ENCODE data around the gene ANAPC10.
"Not testable (repeated sequence)": the region's sequence is repeated elsewhere in the genome, so short reads cannot be mapped to it uniquely, and the experiment has no call there.

Gene ANAPC10

DNA sequence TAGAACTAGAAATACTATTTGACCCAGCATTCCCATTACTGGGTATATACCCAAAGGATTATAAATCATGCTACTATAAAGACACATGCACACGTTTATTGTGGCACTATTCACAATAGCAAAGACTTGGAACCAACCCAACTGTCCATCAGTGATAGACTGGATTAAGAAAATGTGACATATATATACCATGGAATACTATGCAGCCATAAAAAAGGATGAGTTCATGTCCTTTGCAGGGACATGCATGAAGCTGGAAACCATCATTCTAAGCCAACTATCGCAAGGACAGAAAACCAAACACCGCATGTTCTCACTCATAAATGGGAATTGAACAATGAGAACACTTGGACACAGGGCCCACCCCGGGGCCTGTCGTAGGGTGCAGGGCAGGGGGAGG lies 97.3 kb downstream of the ANAPC10 start:
- DNase-seq, result not testable (repeated sequence)

DNA sequence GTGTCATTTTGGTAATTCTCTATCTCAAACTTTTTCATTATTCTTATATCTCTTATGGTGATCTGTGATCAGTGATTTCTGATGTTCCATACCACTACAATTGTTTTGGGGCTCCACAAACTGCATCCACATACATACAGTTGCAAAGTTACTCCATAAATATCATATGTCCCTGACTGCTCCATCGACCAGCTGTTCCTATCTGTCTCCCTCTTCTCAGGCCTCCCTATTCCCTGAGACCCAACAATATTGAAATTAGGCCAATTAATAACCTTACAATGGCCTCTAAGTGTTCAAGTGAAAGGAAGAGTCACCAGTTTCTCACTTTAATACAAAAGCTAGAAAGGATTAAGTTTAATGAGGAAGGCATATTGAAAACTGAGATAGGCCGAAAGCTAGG lies 108.7 kb downstream of the ANAPC10 start:
- DNase-seq, result no peak

DNA sequence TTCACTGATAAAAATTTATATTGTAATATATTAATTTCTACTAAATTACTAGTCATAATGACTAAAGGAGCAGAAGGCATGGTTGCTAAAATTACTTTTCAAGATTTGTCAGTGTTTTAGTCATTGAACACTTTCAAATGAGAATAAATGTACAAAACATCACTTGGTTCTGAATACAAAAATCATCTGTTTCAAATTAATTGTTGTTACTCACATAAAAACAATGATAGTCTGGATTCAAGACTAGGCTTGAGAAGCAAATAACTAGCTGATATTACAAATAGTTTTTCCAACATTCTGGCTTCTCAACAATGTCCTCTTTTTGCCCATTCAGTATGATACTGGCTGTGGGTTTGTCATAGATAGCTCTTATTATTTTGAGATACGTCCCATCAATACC lies 112.5 kb downstream of the ANAPC10 start:
- no peak for DNase-seq

DNA sequence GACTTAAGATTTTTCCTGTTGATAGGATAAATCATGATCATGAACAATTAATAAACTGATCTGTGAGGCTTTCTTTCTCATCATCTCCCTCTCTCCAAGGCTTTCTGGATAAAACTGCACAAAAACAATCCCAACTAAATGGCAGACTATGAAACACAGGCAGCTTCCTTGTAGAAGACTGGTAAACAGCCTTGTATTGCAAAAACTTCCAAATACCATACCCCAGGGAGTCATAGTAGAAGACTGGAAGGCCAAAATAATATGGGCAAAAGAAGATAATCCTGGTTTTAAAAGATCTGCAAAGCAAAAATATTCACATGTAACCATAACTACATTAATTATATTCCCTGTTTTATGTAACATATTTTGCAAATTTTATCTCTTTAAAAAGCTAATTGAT lies 113.0 kb downstream of the ANAPC10 start:
- DNase-seq, result no peak

DNA sequence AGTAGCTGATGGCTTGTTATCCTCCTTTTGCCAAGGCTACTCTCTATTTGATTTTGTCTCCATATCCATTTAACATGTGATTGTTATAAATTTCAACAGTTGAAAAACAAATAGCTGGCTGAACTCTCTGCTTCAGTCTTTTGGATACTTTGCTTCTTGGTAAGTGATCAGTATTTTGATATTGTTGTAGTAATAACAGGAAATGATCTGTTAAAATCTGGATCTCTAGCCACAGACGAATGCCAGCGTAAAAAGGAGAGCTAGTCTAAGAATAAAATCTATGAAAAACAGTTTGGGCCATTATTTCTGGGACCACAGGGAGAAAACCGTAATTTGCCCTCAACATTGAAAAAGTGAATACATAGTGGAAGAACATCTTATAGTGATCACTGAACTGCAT lies 113.8 kb downstream of the ANAPC10 start:
- DNase-seq, result no peak

DNA sequence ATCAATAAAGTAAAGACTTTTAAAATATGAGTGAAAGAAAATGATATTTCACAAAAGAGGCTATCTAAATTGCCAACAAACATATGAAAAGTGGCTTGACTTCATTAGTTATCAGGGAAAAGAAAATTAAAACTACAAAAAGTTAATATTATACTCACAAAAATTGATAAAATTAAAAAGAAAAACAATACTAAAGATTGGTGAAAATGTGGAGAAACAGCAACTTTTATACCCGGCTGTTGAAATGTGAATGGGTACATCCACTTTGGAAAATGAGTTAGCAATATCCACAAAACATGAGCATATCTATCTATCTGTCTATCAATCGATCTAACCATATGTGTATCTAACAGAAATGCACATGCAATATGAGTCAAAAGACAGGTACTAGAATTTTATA lies 122.3 kb downstream of the ANAPC10 start:
- DNase-seq, result no peak

DNA sequence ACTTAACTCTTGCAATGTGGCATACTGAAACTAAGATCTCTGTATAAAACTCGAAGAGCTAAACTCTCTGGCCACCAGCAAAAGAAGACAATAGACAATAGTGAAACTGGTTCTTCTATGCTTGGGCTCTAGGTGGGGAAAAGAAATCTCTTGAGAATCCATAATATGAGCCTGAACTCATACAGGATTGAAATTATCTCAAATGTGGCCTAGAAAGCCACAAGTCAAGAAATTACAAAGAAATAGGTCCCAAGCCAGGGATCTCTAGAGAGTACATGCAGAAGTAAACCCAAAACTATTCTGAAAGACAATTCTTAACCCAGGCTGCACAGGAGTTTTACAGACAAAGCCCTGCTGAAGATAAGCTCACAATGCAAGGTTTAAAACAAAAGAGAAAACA lies 127.4 kb downstream of the ANAPC10 start:
- no peak for DNase-seq

DNA sequence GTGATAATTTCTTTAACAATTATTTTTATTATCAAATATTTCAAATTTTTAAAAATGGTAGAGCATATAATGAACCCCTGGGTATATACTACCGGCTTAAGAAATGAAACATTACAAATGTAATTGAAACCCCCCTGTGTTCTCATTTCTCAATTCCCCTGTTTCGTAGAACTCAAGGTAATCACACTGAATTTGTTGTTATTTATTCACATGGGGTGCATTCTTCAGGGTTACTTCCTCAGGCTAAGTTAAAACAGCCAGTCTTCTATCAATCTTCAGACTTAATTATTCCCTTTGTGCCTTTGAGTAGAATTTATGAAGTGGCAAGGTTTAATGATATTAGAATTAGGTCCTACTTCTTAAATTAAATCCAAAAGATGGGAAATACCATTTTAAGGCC lies 128.2 kb downstream of the ANAPC10 start:
- no peak for DNase-seq

DNA sequence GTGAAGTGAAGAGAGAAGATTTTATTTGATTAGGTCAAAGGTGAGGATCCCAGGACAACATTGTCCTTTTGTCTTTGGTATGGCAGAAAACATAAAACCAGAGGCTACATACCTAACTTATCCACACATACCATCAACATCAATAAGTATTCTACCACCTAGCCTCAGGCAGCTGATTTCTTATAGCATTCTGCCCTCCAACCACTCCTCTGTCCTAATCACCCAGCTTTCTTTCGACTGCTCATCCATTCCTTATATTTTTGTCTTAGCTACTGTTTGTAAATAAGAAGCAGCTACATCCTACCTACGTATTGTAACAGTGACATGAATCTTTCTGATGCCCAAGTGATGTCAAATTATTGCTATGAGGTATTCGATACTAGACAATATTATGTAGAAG lies 129.4 kb downstream of the ANAPC10 start:
- DNase-seq, result no peak

DNA sequence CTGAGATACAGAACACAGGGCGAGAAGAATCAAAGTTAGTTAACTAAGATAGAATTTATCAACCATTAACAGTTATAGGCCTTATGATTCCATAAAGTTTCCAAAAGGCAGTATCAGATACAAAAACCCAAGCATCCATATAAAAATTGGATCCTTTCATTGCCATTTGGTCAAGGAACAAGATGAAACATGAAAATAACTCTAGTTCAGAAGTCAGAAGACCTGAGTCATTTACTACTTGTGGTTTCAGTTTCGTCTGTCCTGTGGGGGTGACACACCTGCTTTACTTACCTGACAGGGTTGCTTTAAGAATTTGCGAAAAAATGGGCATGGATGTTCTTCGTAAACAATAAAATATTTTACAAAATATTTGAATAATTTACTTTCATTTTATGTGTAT lies 130.8 kb downstream of the ANAPC10 start:
- no peak for DNase-seq

DNA sequence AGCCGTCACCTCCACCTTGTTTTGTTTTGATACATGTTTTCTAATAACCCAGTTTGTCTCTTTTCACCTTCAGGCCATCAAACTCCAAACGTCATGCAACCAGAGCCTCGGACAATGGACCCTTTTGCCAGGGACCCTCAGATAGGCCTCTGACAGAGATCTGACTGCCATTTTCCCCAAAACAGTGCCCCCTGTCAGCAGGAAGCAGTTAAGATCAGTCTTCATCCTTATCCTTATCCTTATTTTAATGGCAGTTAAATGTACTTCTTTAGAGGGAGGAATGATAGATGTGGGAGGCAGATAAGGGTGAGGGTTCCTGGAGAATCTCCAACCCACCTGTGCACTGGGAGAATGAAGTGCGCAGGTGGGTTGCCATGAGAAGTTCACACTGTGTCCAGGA lies 135.7 kb downstream of the ANAPC10 start:
- no peak for DNase-seq

DNA sequence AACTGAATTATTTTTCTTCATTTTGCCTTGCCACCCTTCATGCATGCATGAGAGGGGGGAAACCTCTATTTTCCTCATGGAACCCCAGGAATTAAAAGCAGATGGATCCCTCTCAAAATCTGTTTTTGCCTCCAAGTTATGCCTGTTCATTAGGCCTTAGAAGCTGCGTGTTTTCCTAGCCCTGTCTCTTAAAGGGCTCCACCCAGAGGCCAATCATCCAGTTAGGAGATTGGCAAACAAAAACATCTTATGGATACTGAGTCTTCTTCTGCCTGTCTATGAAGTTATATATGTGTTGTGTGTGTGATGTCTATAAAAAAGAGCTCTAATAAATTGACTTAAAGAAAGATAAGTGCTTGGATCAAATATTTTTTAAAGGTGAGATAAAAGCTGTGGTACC lies 142.9 kb downstream of the ANAPC10 start:
- no peak for DNase-seq

DNA sequence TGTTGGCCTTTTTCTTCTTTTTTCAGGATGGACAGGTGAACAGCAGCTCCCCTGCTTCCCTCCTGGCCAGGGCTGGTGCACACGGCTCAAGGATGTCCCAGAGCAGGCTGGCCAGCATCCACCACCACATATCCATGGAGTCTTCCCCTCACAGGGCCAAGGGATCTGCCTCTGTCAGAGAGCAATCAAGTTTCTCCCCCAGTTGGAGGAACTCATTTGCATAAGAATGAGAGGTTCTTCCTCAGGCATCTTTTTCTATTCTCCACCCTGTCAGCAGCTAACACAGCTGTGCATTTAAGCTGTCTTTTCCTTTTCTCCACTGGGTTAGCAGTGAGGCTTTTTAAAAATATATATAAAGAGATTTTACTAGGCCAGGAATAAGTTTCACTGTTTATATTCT lies 143.8 kb downstream of the ANAPC10 start:
- no peak for DNase-seq

DNA sequence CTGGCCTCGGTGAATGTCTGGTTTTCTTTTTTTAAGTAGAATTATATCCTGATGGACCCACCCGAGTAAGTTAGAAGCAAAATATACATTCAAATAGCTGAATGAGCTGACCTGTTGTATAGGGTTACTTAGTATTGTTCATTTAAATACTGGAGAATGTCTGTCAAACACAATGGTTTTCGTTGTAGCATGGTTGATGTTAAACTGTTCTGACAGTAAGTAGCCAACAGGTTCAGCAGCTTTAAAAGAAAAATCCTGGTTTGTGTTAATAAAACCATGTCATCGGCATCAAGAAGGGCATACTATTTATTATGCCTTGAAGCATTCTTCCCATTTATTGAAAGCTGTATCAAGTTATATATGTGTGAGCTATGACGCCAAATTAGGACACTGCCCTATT lies 149.6 kb downstream of the ANAPC10 start:
- no peak for DNase-seq

DNA sequence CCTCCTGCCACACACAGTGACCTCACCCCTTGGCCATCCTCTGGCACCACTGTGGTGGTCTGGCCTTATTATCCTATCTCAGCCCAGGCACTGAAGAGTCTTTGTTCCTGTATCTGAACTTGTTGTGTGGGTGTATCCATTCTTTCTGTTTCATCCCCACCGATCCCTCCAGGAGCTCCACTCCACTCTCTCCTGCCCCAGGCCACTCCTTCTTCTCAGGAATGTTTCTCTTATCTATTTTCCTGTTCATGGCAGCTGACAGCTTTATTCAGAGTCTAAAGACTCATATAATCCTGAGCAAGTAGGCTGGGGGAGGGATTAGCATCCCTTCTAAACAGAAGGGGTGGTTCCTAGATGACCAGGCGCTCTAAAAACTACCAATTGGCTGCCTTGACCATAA lies 150.0 kb downstream of the ANAPC10 start:
- no peak for DNase-seq
